Measurements from ENCODE around the gene ZNF500. TPM values are rescaled to one million over a fixed set of nuclear protein-coding genes. Genes with fewer than 3 reads are reported as not detected.
A peak's percentile ranks its signal among the peaks of the same experiment; 100 is the strongest.

ZNF500 gene
- total RNA-seq, 4 donors from 2014 or later, result 11.8 to 20.6 (median 17.6) TPM

DNA sequence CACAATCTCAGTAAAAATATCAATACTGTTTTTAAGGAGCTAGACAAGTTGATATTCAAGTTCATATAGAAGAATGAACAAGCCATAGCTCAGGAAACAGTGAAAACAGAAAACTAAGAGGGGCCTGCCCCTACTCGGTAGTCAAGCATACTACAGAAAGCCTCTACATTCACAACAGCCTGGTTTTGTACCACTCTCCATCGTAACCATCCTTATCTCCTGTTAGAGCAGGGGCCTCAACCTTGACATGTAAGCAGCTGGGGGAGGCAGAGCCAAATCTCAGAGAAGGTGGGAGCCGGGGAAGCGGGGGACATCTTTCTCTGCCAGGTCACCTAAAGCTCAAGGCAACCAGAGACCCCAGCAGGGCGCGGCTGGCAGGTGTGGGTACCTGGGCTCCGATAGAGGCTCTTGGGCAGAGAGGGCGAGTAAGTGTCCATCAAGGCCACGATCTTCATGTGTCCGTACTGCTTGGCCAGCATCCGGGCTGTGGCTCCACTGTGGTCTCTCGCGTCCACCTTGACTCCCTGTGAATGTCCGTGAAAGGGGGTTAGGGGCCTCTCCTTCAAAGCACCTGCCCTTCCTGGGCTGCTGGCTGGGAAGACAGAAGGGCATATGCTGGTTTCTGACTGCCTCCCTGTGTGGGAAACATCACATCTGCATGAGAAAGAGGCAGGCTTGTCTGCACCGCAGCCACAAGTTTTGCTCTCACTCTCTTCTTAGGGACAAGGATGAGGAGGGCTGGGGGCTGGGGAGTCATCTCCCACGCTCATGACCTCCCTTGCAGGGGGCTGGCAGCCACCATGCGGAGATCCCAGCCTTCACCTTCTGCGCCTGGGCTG is 53.1 kb downstream of the ZNF500 start:
- Histone ChIP-seq H3K4me1 (no peaks in the 10 kb centered on the region), H3K9me3 (no peaks in the 10 kb centered on the region), H3K27me3 (no peaks in the 10 kb centered on the region), H3K27ac (no peak overlapping the region), H3K4me3 (replicated peaks in 1 of 3) (no peak overlapping the region), H3K36me3 (peaks cover 15 to 20% of the 10 kb centered on the region in 2 donors)
- WGBS, 2 donors, result 86 to 88% methylated on average over 16 to 18 of the region's 18 CpGs
- intact Hi-C loops (cut with DNase I), result no loop called here
- TF ChIP-seq, protein P1, sequence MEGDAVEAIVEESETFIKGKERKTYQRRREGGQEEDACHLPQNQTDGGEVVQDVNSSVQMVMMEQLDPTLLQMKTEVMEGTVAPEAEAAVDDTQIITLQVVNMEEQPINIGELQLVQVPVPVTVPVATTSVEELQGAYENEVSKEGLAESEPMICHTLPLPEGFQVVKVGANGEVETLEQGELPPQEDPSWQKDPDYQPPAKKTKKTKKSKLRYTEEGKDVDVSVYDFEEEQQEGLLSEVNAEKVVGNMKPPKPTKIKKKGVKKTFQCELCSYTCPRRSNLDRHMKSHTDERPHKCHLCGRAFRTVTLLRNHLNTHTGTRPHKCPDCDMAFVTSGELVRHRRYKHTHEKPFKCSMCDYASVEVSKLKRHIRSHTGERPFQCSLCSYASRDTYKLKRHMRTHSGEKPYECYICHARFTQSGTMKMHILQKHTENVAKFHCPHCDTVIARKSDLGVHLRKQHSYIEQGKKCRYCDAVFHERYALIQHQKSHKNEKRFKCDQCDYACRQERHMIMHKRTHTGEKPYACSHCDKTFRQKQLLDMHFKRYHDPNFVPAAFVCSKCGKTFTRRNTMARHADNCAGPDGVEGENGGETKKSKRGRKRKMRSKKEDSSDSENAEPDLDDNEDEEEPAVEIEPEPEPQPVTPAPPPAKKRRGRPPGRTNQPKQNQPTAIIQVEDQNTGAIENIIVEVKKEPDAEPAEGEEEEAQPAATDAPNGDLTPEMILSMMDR (IDR thresholded peaks at IDR 0.05), result no peak
- no peak for TF ChIP-seq POLR2A (IDR thresholded peaks at IDR 0.05)
- no peak for DNase-seq

DNA sequence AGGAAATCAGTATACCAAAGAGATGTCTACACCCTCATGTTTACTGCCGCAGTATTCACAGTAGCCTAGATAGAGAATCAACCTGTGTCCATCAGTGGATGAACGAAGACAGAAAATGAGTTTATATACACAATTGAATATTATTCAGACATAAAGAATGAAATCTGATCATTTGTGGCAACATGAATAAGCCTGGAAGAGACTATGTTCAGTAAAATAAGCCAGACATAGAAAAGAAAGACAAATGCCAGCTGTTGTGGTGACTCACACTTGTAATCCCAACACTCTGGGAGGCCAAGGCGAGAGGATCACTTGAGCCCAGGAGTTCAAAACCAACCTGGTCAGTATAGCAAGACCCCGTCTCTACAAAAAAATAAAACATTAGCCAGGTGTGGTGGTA is 57.5 kb downstream of the ZNF500 start:
- WGBS, 2 donors, result 94 to 96% methylated on average over 4 of the region's 4 CpGs
- Histone ChIP-seq H3K9me3 (no peaks in the 10 kb centered on the region), H3K4me1 (no peaks in the 10 kb centered on the region), H3K4me3 (replicated peaks in 1 of 3) (no peak overlapping the region), H3K27ac (no peak overlapping the region), H3K27me3 (no peaks in the 10 kb centered on the region), H3K36me3 (peaks cover 12 to 15% of the 10 kb centered on the region in 2 donors)
- no peak for DNase-seq
- intact Hi-C loops (cut with DNase I), result no loop called here
- TF ChIP-seq, protein P1 (IDR thresholded peaks at IDR 0.05), result no peak
- no peak for TF ChIP-seq POLR2A (IDR thresholded peaks at IDR 0.05)

DNA sequence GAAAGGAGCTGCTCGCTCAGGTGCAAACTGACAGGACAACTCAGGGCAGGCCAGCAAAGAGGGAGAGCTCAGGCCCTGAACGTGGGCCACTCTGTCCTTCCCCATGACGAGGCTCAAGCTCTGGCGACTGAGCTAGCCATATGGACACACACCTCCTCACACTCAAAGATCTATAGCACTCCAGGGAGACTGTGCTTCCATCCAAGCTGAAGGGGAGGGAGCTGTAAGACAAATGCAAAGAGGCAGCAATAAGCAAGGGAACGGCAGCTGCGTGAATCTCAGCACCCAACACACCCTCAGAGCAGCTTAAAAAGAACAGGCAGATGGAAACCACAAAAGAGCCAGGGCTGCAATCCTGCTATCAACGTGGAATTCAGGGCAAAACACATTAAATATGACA is 60.1 kb downstream of the ZNF500 start:
- Histone ChIP-seq H3K9me3 (no peaks in the 10 kb centered on the region), H3K4me1 (no peaks in the 10 kb centered on the region), H3K27me3 (no peaks in the 10 kb centered on the region), H3K27ac (no peak overlapping the region), H3K36me3 (peaks cover 2 to 7% of the 10 kb centered on the region in 2 donors), H3K4me3 (replicated peaks in 1 of 3) (no peak overlapping the region)
- intact Hi-C loops (cut with DNase I), result no loop called here
- TF ChIP-seq, protein P1 (IDR thresholded peaks at IDR 0.05), result no peak
- no peak for TF ChIP-seq POLR2A (IDR thresholded peaks at IDR 0.05)
- DNase-seq, result no peak
- 86 to 89% methylated on average over 7 of the region's 7 CpGs for WGBS, 2 donors

DNA sequence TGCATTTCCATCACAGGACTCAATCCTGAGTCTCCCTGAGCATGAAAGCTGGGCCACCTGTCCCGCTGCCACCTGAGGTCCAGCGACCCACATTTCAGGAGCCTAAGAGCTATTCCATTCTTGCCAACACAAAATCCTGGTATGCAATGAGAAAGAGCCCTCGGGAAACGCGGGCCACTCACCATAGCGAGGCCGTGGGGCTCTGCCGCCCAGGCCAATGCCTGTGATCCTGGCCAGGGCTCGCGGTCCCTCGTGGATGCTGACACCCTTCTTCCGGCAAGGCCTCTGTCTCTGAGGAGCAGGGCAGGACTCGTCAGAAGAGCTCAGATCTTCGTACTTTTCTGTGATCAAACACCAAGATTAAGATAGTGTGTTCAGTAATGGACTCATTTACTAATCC is 62.0 kb downstream of the ZNF500 start:
- peak overlapping the region in 1 of 3 donors; percentile 39 for H3K27ac ChIP-seq
- H3K9me3 ChIP-seq, result no peaks in the 10 kb centered on the region
- H3K36me3 ChIP-seq, result peaks cover 10% of the 10 kb centered on the region in 2 donors
- no peak for DNase-seq
- intact Hi-C loops (cut with DNase I), result no loop called here
- 90 to 97% methylated on average over 8 to 10 of the region's 14 CpGs for WGBS, 2 donors
- TF ChIP-seq, protein P1 (IDR thresholded peaks at IDR 0.05), result no peak
- no peak for TF ChIP-seq POLR2A (IDR thresholded peaks at IDR 0.05)
- H3K27me3 ChIP-seq, result no peaks in the 10 kb centered on the region
- no peak overlapping the region for H3K4me3 ChIP-seq (replicated peaks in 1 of 3)
- H3K4me1 ChIP-seq, result no peaks in the 10 kb centered on the region

DNA sequence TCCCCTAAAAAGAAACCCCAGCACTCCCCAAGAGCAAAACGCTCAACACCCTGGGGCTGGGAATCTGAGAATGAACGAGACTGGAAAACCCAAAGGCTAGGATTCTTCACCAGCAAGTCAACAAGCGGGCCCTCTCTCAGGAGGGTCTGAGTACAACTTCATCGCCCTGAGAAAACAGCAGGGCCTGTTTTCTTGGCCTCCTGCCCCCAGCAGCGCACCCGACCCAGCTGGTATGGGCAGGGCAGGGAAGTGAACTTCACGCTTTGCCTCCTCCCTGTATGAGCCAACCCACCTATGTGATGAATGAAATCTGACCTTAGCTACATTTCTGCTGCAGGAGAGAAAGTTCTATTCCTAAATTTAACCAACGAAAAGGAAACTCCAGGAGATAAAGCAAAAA is 62.5 kb downstream of the ZNF500 start:
- TF ChIP-seq, protein P1 (IDR thresholded peaks at IDR 0.05), result no peak
- Histone ChIP-seq H3K4me3 (replicated peaks in 1 of 3) (no peak overlapping the region), H3K27ac (peak overlapping the region; percentile 18 to 41 (median 39)), H3K36me3 (peaks cover 10 to 14% of the 10 kb centered on the region in 2 donors), H3K4me1 (no peaks in the 10 kb centered on the region), H3K9me3 (no peaks in the 10 kb centered on the region), H3K27me3 (no peaks in the 10 kb centered on the region)
- whole genome bisulfite sequencing, 2 donors, result 37 to 39% methylated on average over 8 of the region's 8 CpGs
- DNase-seq, result peak; percentile 75 to 76
- intact Hi-C loops (cut with DNase I), result no loop called here
